AG10803 (cell line): ENCODE measurements around the gene CHD3.
"Not testable (repeated sequence)": the region's sequence is repeated elsewhere in the genome, so short reads cannot be mapped to it uniquely, and the experiment has no call there.

Experiments
- DNase-seq: peaks from one replicate; pipeline ENCODE4 v3.0.0; 2010; ENCODE audit warnings: low read depth
- H3K4me3 ChIP-seq: 2 replicates; pipeline ENCODE4 v1.5.1; 2011; ENCODE audit warnings: mild to moderate bottlenecking, low read length, control low read depth
- CTCF ChIP-seq: conservative IDR thresholded peaks from 2 replicates; pipeline ENCODE4 v1.5.1; 2011; ENCODE audit warnings: mild to moderate bottlenecking, low read length, control low read depth, inconsistent platforms

Gene CHD3

GRCh38 chr17:7862692-7863437, 25.7 kb upstream of the CHD3 start:
- peak; percentile 48 for DNase-seq
- TF ChIP-seq CTCF = peak; percentile 75

GRCh38 chr17:7864384-7864783, 24.2 kb upstream of the CHD3 start:
- DNase-seq = not testable (repeated sequence)

More at GRCh38 chr17:7862692-7863437, 25.7 kb upstream of the CHD3 start:
- no peak overlapping the region for H3K4me3 ChIP-seq

DNA sequence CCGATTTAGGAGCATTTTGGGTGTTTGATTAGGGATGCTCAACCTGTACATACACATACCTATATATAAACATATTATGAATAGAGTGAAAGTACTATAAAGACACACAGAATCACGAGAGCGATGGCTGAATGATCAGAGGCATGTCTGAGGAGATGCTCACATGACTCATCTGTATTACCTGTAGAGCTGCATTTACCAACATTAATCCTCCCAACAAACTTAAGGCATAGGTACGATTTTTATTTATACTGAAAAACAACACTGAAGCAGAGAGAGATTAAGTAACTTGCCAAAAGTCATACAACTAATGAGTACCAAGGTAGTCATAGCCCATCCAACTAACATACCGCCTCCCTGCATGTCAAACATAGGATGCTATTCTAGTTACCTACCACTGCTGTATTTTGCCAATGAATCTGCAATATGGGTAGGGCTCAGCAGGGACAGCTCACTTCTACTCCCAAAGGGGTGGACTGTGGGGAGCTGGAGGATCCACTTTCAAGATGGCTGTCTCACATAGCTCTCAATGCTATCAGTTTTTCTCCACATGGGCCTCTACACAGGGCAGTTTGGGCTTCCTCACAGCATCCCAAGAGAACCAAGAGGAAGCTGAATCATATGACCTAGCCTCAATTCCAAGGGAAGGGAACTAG, 23.5 kb upstream of the CHD3 start:
- TF ChIP-seq CTCF = no peak
- no peak overlapping the region for H3K4me3 ChIP-seq
- no peak for DNase-seq

More at GRCh38 chr17:7864384-7864783, 24.2 kb upstream of the CHD3 start:
- not testable (repeated sequence) for H3K4me3 ChIP-seq

GRCh38 chr17:7867881-7868329, 20.7 kb upstream of the CHD3 start:
- TF ChIP-seq CTCF = no peak
- no peak overlapping the region for H3K4me3 ChIP-seq
- no peak for DNase-seq

- TF ChIP-seq CTCF = no peak
- DNase-seq = no peak
These were observed 15.5 kb upstream of the CHD3 start for GRCh38 chr17:7873051-7873450.

DNA sequence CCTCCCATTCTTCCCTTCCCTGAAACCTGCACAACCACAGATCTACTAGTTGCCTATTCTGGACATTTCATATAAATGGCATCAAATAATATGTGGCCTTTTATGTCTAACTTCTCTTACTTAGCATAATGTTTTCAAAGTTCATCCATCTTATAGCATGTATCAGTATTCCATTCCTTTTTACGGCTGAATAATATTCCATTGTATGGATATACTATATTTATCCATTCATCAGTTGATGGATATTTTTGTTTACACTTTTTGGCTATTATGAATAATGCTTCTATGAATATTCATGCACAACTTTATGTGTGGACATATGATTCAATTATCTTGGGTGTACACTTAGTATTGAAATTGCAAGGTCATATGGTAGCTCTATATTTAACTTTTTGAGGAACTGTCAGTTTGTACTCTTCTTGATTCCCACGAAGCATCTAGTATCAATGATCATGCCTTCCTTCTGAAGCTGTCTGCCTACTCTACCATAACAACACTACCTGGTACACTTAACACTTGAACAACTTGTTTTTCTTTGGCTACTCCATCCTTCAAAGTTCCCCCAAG, 12.7 kb upstream of the CHD3 start:
- no peak for DNase-seq
- TF ChIP-seq CTCF = no peak
- H3K4me3 ChIP-seq = no peak overlapping the region

More at GRCh38 chr17:7873051-7873450, 15.5 kb upstream of the CHD3 start:
- no peak overlapping the region for H3K4me3 ChIP-seq

- no peak overlapping the region for H3K4me3 ChIP-seq
- TF ChIP-seq CTCF = no peak
- no peak for DNase-seq
These were observed 10.4 kb upstream of the CHD3 start for GRCh38 chr17:7878234-7878633.
